NCI-H128 (cell line): ENCODE measurements around the gene SH2B2.

Experiments used
- DNase-seq: peaks from one replicate; lab custom pipeline; 2025; ENCODE audit not compliant: unreplicated experiment; lab: John Stamatoyannopoulos, UW

The SH2B2 gene

DNA sequence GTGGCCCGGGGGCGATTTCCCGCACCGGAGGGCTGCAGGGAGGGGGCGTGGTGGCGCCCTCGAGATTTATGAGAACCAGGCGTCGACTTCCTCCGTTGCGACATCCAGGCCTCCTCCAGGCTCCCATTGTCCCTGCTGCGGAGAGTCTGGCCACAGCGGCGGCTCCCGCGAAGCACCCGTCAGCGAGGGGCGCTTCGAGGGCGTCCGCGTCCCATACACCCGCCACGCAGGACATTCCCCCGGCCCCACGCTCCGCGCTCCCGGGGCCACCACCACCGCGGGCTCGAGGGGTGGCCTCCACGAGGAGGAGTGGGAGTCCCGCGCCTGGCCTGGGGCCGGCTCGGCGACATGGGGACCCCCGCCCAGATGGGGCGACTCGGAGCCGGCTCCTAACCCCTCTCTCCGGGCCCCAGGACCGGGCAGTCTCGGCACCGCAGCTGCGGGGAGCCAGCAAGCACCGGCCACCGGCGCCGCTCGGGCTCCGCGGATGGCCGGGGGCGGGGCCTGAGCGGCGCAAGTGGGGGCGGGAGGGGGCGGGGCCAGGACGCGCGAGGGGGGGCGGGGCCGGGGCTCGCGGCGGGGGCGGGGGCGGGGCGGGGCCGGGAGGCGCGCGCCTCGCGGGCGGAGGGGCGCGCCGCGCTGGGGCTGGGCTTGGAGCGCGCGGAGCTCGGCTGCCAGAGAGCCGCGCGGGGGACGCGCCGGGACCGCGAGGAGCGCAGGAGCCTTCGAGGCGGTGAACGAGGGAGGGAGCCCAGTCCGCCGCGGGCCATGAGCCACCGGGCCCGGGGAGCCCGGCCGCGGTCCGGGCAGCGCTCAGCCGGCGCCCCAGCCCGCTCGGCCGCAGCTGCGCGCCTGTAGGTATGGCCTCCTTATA lies at the start of gene SH2B2:
Gene SH2B2, plus strand, starts transcription at position 632 of the 874 bp plus-strand sequence. CDS start 13,683 bp downstream, outside the sequence.
- no peak for DNase-seq

DNA sequence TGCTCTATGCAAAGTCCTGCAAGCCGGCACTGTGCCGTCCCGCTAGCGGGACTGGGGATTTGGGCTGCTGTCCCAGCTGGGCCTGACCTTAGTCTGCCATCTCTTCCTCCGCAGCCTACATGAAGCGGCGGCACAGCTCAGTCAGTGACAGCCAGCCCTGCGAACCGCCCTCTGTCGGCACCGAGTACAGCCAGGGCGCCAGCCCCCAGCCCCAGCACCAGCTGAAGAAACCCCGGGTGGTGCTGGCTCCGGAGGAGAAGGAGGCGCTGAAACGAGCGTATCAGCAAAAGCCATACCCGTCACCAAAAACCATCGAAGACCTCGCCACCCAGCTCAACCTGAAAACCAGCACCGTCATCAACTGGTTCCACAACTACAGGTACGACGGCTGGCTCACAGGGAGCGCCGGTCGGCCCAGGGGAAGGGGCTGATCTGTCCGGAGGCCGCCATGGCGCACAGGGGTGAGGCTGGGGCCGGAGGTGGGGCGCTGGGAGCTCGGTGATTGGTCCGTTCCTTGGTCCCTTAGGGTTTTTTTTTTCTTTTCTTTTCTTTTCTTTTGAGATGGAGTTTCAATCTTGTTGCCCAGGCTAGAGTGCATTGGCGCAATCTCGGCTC lies 47.4 kb upstream of the SH2B2 start:
- no peak for DNase-seq

- DNase-seq: no peak
These were observed 45.2 kb upstream of the SH2B2 start for GRCh38 chr7:102241431-102241830.

GRCh38 chr7:102244601-102245000 lies 42.1 kb upstream of the SH2B2 start:
- no peak for DNase-seq

DNA sequence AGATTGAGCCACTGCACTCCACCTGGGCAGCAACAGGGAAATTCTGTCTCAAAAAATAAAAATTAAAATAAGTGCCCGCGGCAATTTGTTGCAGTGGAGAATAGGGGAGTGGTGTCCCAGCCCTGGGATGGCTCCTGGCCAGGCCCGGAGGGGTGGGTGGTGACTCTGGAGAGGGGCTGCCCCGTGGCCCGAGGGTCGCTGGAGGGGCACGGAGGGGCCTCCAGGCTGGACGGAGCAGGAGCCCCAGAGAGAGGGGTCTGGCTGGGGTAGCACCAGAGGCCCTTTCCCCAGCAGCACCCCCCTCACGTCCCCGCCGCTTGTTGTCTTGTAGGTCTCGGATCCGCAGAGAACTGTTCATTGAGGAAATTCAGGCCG lies 38.6 kb upstream of the SH2B2 start:
- DNase-seq: no peak

DNA sequence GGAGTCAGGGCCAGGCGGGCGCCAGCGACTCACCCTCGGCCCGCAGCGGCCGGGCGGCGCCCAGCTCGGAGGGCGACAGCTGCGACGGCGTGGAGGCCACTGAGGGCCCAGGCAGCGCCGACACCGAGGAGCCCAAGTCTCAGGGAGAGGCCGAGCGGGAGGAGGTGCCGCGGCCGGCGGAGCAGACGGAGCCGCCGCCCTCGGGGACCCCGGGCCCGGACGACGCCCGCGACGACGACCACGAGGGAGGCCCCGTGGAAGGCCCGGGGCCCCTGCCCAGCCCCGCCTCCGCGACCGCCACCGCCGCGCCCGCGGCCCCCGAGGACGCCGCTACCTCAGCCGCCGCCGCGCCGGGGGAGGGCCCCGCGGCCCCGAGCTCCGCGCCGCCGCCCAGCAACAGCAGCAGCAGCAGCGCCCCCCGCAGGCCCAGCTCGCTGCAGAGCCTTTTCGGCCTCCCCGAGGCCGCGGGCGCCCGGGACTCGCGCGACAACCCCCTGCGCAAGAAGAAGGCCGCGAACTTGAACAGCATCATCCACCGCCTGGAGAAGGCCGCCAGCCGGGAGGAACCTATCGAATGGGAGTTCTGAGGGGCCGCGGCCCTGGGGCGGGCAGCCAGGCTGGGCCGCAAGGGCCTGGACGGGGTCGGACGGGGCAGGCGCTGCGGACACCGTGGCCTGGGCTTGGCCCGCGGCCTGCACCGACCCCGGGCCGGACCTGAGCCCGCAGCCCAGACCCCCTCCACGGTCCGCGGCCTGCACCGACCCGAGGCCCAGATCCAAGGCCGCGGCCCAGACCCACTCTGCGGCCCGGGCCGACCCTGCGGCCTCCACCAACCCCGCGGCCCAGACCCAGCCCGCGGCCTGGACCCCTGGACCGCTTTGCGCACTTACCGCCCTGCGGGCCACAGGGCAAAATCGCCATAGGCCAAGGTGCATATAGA lies 37.9 kb upstream of the SH2B2 start:
- DNase-seq: no peak

DNA sequence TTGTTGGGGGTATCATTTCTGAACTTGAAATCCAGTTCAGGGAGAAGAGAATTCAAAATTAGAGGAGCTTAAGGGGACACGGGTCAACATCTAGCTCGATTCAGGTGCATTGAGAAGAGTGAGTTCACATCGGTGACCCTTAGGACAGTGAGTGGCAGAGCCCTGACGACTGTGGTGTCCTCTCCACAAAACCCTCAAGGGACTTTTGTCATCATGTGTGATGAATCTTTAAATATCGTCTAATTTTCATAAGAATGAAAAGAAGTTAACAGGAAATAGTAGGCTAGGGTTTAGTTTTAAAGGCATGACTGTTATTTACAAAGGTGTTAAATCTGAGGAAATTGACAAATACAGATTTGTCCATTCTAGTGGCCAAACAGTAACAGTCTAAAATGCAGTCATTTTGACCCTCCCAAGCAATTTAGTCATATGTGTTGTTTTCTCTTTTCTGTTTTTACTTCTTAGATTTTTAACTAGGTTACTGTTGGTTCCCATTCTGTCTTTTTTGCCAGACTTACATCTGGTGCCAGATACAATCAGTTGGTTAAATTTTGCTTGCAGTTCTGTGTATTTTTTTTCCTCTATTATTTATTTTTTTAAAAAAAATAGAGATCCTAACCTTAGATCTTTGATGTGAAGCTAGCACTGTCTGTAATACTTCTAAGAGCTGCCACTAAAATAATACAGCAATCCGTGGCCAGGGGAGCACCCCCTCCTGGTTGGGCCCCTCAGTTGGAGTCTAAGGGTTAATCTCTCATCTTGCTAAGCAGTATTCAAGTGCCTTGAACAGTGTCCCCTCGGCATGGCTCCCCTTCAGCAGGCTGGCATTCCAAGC lies 34.9 kb upstream of the SH2B2 start:
- DNase-seq: no peak

DNA sequence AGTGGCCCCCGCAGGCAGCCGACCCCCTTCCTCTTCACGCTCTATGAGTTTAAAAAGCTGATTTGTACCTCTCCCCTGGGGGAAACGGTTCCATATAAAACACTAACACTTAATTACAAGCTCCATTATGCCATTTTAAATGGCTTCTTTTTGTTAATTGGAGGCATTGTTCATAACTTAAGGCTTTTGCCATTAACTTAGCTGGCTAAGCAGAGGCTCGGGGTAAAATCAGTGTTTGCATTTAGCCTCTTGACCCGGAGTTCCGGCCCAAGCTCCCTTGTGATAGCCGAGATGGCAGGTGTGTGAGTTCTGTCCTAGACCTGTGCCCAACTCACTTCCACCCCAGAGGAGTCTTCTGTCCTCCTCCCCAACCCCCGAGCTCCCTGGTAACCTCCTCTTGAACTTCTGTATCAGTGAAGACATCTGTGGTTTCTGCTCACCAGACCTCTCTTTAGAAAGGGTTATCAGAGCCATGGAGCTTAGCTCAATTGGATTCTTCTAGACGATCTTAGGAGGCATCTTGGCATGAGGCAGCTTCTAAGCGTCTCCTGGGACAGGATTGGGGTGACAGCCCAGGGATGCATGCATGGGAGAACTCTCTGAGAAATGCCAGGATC lies 34.2 kb upstream of the SH2B2 start:
- no peak for DNase-seq

GRCh38 chr7:102253066-102253972 lies 33.3 kb upstream of the SH2B2 start:
- DNase-seq: no peak

GRCh38 chr7:102253973-102254370 lies 32.7 kb upstream of the SH2B2 start:
- no peak for DNase-seq

DNA sequence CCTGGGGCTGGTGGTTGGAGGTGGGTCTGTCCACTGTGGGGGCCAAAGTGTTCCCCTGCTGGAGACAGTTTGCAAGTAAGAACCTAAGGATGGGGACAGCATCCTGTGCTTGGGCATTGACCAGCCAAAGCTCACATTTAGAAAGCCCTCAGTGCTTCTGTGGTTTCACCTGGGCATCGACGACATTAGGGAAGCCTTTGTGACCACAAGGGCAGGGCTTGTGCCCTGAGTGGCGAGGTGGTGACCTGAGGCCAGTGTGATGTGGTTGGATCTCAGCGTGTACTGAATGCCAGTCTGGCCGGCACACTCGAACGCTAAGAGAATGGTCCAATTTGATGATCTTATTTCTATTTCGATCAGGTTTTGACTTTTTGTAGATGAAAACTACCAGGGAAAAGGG lies 32.1 kb upstream of the SH2B2 start:
- DNase-seq: no peak

DNA sequence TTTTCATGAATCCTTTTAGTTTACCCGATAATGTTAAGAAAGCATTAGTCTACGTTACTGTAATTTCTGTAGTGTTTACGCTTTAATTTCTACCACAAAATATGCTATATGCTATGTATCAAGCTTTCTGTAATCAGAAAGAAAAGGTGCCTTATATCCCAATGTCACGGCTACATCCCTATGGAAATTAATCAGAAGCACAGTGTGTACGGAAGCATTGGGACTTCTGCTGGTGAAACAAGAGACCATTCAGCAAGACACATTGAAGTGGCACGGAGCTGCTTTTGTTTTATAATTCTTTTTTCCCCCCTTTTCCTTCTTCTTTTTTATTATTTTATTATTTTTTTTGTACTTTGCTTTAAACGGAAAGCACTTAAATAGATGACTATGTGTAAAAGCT lies 31.2 kb upstream of the SH2B2 start:
- no peak for DNase-seq

GRCh38 chr7:102255916-102256315 lies 30.8 kb upstream of the SH2B2 start:
- no peak for DNase-seq

GRCh38 chr7:102258073-102258748 lies 28.5 kb upstream of the SH2B2 start:
- no peak for DNase-seq

GRCh38 chr7:102258749-102259107 lies 27.9 kb upstream of the SH2B2 start:
- DNase-seq: no peak

- DNase-seq: no peak
These were observed 25.8 kb upstream of the SH2B2 start for GRCh38 chr7:102260856-102261255.

DNA sequence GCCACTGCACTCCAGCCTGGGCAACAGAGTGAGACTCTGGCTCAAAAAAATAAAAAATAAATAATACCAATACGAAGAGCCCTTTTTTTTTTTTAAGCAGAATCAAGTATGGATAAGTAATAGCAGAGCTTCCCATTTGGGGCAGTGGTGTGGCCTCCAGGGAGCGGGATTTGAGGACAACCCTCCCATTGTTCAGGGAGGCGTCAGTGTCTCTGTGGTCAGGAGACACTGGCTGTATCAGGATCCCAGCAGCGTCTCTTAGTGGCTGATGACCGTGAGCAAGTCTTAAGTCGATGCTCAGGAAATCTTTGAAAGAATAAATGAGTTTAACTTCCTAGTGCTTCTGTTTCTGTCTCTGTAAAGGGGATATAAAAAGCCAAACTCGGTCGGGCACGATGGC lies 25.2 kb upstream of the SH2B2 start:
- no peak for DNase-seq

DNA sequence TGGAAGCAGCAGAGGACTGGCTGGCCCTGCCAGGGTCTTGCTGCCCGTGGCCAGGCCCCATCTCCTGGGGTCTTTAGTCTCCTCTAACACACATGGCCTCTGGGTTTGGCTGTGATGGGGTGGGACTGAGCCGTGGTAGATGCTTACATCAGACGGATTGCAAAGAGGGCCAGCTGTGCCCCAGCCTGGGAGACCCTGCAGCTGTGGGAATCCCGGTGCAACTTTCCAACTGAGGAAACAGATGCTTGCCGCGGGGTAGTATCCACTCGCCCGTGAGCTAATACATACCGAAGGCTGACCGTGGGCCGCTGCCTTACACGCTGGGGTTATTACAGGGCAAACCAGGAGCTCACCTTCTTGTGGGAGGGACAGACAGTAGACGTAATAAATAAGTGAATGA lies 24.1 kb upstream of the SH2B2 start:
- no peak for DNase-seq
